ENCODE data around the gene MALRD1.

MALRD1 gene

GRCh38 chr10:19048489-19048888 is at the start of gene MALRD1:
MALRD1 (plus strand) TSS chr10:19048801; CDS start chr10:19048939, 138 bp downstream.
- Histone ChIP-seq H3K9ac (ENCODE audit: low read depth, low read length) (no peak within 1 kb of the TSS), H3K4me1 (ENCODE audit: insufficient read depth, low read length) (no peaks in the 10 kb centered on the region), H3K9me3 (ENCODE audit: control insufficient read depth, insufficient read depth, low read length) (no peaks in the 10 kb centered on the region), H3K36me3 (ENCODE audit: insufficient read depth, low read length) (no peaks in the 10 kb centered on the region)

- no peak overlapping the region for H3K9ac ChIP-seq (ENCODE audit: low read depth, low read length)
- H3K9me3 ChIP-seq (ENCODE audit: control insufficient read depth, insufficient read depth, low read length): no peaks in the 10 kb centered on the region
- H3K36me3 ChIP-seq (ENCODE audit: insufficient read depth, low read length): no peaks in the 10 kb centered on the region
- H3K4me1 ChIP-seq (ENCODE audit: insufficient read depth, low read length): no peaks in the 10 kb centered on the region
Observed at GRCh38 chr10:19003341-19003740, 45.3 kb upstream of the MALRD1 start.

- Histone ChIP-seq H3K9ac (ENCODE audit: low read depth, low read length) (no peak overlapping the region), H3K9me3 (ENCODE audit: control insufficient read depth, insufficient read depth, low read length) (no peaks in the 10 kb centered on the region; the same call in 1 of the 2 replicates), H3K36me3 (ENCODE audit: insufficient read depth, low read length) (no peaks in the 10 kb centered on the region), H3K4me1 (ENCODE audit: insufficient read depth, low read length) (no peaks in the 10 kb centered on the region)
Observed at GRCh38 chr10:19012111-19012510, 36.5 kb upstream of the MALRD1 start.

GRCh38 chr10:19014034-19014433 is 34.6 kb upstream of the MALRD1 start:
- Histone ChIP-seq H3K4me1 (ENCODE audit: insufficient read depth, low read length) (no peaks in the 10 kb centered on the region), H3K9me3 (ENCODE audit: control insufficient read depth, insufficient read depth, low read length) (no peaks in the 10 kb centered on the region; the same call in 1 of the 2 replicates), H3K36me3 (ENCODE audit: insufficient read depth, low read length) (no peaks in the 10 kb centered on the region), H3K9ac (ENCODE audit: low read depth, low read length) (no peak overlapping the region)

- Histone ChIP-seq H3K36me3 (ENCODE audit: insufficient read depth, low read length) (no peaks in the 10 kb centered on the region), H3K9ac (ENCODE audit: low read depth, low read length) (no peak overlapping the region), H3K4me1 (ENCODE audit: insufficient read depth, low read length) (no peaks in the 10 kb centered on the region), H3K9me3 (ENCODE audit: control insufficient read depth, insufficient read depth, low read length) (no peaks in the 10 kb centered on the region; the same call in 1 of the 2 replicates)
Observed at GRCh38 chr10:19014498-19014897, 34.1 kb upstream of the MALRD1 start.

- Histone ChIP-seq H3K4me1 (ENCODE audit: insufficient read depth, low read length) (no peaks in the 10 kb centered on the region), H3K9ac (ENCODE audit: low read depth, low read length) (no peak overlapping the region), H3K9me3 (ENCODE audit: control insufficient read depth, insufficient read depth, low read length) (no peaks in the 10 kb centered on the region; the same call in 1 of the 2 replicates), H3K36me3 (ENCODE audit: insufficient read depth, low read length) (no peaks in the 10 kb centered on the region)
Observed at GRCh38 chr10:19017116-19017890, 31.3 kb upstream of the MALRD1 start.

GRCh38 chr10:19021162-19021561 is 27.4 kb upstream of the MALRD1 start:
- H3K4me1 ChIP-seq (ENCODE audit: insufficient read depth, low read length): no peaks in the 10 kb centered on the region
- H3K9me3 ChIP-seq (ENCODE audit: control insufficient read depth, insufficient read depth, low read length): no peaks in the 10 kb centered on the region
- H3K9ac ChIP-seq (ENCODE audit: low read depth, low read length): no peak overlapping the region
- H3K36me3 ChIP-seq (ENCODE audit: insufficient read depth, low read length): no peaks in the 10 kb centered on the region

- H3K9ac ChIP-seq (ENCODE audit: low read depth, low read length): no peak overlapping the region
- no peaks in the 10 kb centered on the region for H3K4me1 ChIP-seq (ENCODE audit: insufficient read depth, low read length)
- no peaks in the 10 kb centered on the region for H3K9me3 ChIP-seq (ENCODE audit: control insufficient read depth, insufficient read depth, low read length)
- H3K36me3 ChIP-seq (ENCODE audit: insufficient read depth, low read length): no peaks in the 10 kb centered on the region
Observed at GRCh38 chr10:19024611-19025010, 24.0 kb upstream of the MALRD1 start.

- H3K9ac ChIP-seq (ENCODE audit: low read depth, low read length): no peak overlapping the region
- no peaks in the 10 kb centered on the region for H3K9me3 ChIP-seq (ENCODE audit: control insufficient read depth, insufficient read depth, low read length)
- H3K36me3 ChIP-seq (ENCODE audit: insufficient read depth, low read length): no peaks in the 10 kb centered on the region
- H3K4me1 ChIP-seq (ENCODE audit: insufficient read depth, low read length): no peaks in the 10 kb centered on the region
Observed at GRCh38 chr10:19031763-19032162, 16.8 kb upstream of the MALRD1 start.

- no peak overlapping the region for H3K9ac ChIP-seq (ENCODE audit: low read depth, low read length)
- H3K9me3 ChIP-seq (ENCODE audit: control insufficient read depth, insufficient read depth, low read length): no peaks in the 10 kb centered on the region
- no peaks in the 10 kb centered on the region for H3K36me3 ChIP-seq (ENCODE audit: insufficient read depth, low read length)
- H3K4me1 ChIP-seq (ENCODE audit: insufficient read depth, low read length): no peaks in the 10 kb centered on the region
Observed at GRCh38 chr10:19033741-19034140, 14.9 kb upstream of the MALRD1 start.

GRCh38 chr10:19041171-19041570 is 7.4 kb upstream of the MALRD1 start:
- Histone ChIP-seq H3K9me3 (ENCODE audit: control insufficient read depth, insufficient read depth, low read length) (no peaks in the 10 kb centered on the region), H3K36me3 (ENCODE audit: insufficient read depth, low read length) (no peaks in the 10 kb centered on the region), H3K4me1 (ENCODE audit: insufficient read depth, low read length) (no peaks in the 10 kb centered on the region), H3K9ac (ENCODE audit: low read depth, low read length) (no peak overlapping the region)

GRCh38 chr10:19043431-19043830 is 5.2 kb upstream of the MALRD1 start:
- H3K9me3 ChIP-seq (ENCODE audit: control insufficient read depth, insufficient read depth, low read length): no peaks in the 10 kb centered on the region
- no peaks in the 10 kb centered on the region for H3K36me3 ChIP-seq (ENCODE audit: insufficient read depth, low read length)
- H3K9ac ChIP-seq (ENCODE audit: low read depth, low read length): no peak overlapping the region
- H3K4me1 ChIP-seq (ENCODE audit: insufficient read depth, low read length): no peaks in the 10 kb centered on the region

GRCh38 chr10:19046679-19047078 is 1.9 kb upstream of the MALRD1 start:
- Histone ChIP-seq H3K9ac (ENCODE audit: low read depth, low read length) (no peak overlapping the region), H3K4me1 (ENCODE audit: insufficient read depth, low read length) (no peaks in the 10 kb centered on the region), H3K9me3 (ENCODE audit: control insufficient read depth, insufficient read depth, low read length) (no peaks in the 10 kb centered on the region), H3K36me3 (ENCODE audit: insufficient read depth, low read length) (no peaks in the 10 kb centered on the region)

GRCh38 chr10:19048891-19049290 is 290 bp downstream of the MALRD1 start:
- no peak overlapping the region for H3K9ac ChIP-seq (ENCODE audit: low read depth, low read length)
- no peaks in the 10 kb centered on the region for H3K36me3 ChIP-seq (ENCODE audit: insufficient read depth, low read length)
- no peaks in the 10 kb centered on the region for H3K9me3 ChIP-seq (ENCODE audit: control insufficient read depth, insufficient read depth, low read length)
- H3K4me1 ChIP-seq (ENCODE audit: insufficient read depth, low read length): no peaks in the 10 kb centered on the region

- H3K4me1 ChIP-seq (ENCODE audit: insufficient read depth, low read length): no peaks in the 10 kb centered on the region
- no peaks in the 10 kb centered on the region for H3K9me3 ChIP-seq (ENCODE audit: control insufficient read depth, insufficient read depth, low read length)
- H3K36me3 ChIP-seq (ENCODE audit: insufficient read depth, low read length): no peaks in the 10 kb centered on the region
- no peak overlapping the region for H3K9ac ChIP-seq (ENCODE audit: low read depth, low read length)
Observed at GRCh38 chr10:19049567-19049966, 966 bp downstream of the MALRD1 start.

Measured in ES-I3 (cell line).